K562 (cell line): ENCODE measurements around the gene CHPF. TPM values are rescaled to one million over a fixed set of nuclear protein-coding genes. Genes with fewer than 3 reads are reported as not detected.
A peak's percentile ranks its signal among the peaks of the same experiment; 100 is the strongest.

Experiments used
- ASH1L ChIP-seq: fragments of 450-650 bp; IDR thresholded peaks from 2 replicates; pipeline ENCODE4 v1.6.1; 2018; ENCODE audit warnings: borderline replicate concordance, mild to moderate bottlenecking, low read depth; ENCODE audit not compliant: partially characterized antibody
- HBP1 ChIP-seq: fragments of 450-650 bp; formaldehyde crosslinking; IDR thresholded peaks from 2 replicates; pipeline ENCODE4 v1.4.0; 2022; ENCODE audit warnings: missing genetic modification characterization
- HEY1 ChIP-seq: fragments of 250-450 bp; sonication (Bioruptor Pico); IDR thresholded peaks from 2 replicates; pipeline ENCODE4 v1.5.0; 2020; ENCODE audit warnings: mild to moderate bottlenecking, moderate library complexity, borderline replicate concordance
- HMBOX1 ChIP-seq: sonication (generic); IDR thresholded peaks from 2 replicates; pipeline ENCODE4 v1.6.1; 2016
- KDM1A ChIP-seq, 2 experiments: fragments of 450-650 bp; IDR thresholded peaks; 2 replicates each; pipeline ENCODE4 v1.6.1; 2016; ENCODE audit warnings: mild to moderate bottlenecking in 2 of 2
- KLF1 ChIP-seq: fragments of 450-650 bp; IDR thresholded peaks from 2 replicates; pipeline ENCODE4 v1.6.1; 2016; ENCODE audit warnings: missing genetic modification characterization, missing compliant biosample characterization
- NR2C1 ChIP-seq, 2 experiments: fragments of 450-650 bp; IDR thresholded peaks; 2 replicates each; pipeline ENCODE4 v1.6.1; 2017; ENCODE audit warnings: mild to moderate bottlenecking in 2 of 2, antibody characterized with exemption in 1 of 2, inconsistent platforms in 1 of 2, missing compliant biosample characterization in 1 of 2, missing genetic modification characterization in 1 of 2
- RAD51 ChIP-seq: fragments of 450-650 bp; IDR thresholded peaks from 2 replicates; pipeline ENCODE4 v1.7.1; 2016; ENCODE audit warnings: low read depth, mild to moderate bottlenecking, borderline replicate concordance
- RCOR1 ChIP-seq, 2 experiments: IDR thresholded peaks; 2 replicates each; pipeline ENCODE4 v1.6.1; 2012; ENCODE audit warnings: low read depth in 2 of 2, low read length in 2 of 2, borderline replicate concordance in 1 of 2, improper control_type of control experiment in 1 of 2
- SNAPC5 ChIP-seq: fragments of 250-450 bp; sonication (Bioruptor Pico); IDR thresholded peaks from 2 replicates; pipeline ENCODE4 v1.8.0; 2021; ENCODE audit warnings: moderate library complexity, mild to moderate bottlenecking, inconsistent platforms
- SNRNP70 ChIP-seq: fragments of 200-400 bp; formaldehyde crosslinking; optimal IDR thresholded peaks from 2 replicates; pipeline ENCODE3; 2017; ENCODE audit warnings: low read depth, low read length
- STAT5A ChIP-seq: IDR thresholded peaks from 2 replicates; pipeline ENCODE4 v1.6.1; 2012; ENCODE audit warnings: low read length, inconsistent platforms, borderline replicate concordance
- TFAM ChIP-seq: fragments of 250-450 bp; sonication (Bioruptor Pico); conservative IDR thresholded peaks from 2 replicates; pipeline ENCODE4 v1.5.0; 2021; ENCODE audit warnings: mild to moderate bottlenecking, moderate library complexity
- TOE1 ChIP-seq, 2 experiments: fragments of 450-650 bp in 1 of 2; sonication (generic) in 1 of 2; formaldehyde crosslinking in 1 of 2; IDR thresholded peaks; 2 replicates each; pipeline versions ENCODE4 v1.7.1 to v1.8.0; 2016 to 2022; ENCODE audit warnings: borderline replicate concordance in 2 of 2, mild to moderate bottlenecking in 2 of 2, antibody characterized with exemption in 1 of 2, inconsistent platforms in 1 of 2, low read depth in 1 of 2, missing genetic modification reagents in 1 of 2, moderate library complexity in 1 of 2
- TRIM28 ChIP-seq: fragments of 450-650 bp; IDR thresholded peaks from 2 replicates; pipeline ENCODE4 v1.6.1; 2017
- ZNF318 ChIP-seq, 2 experiments: fragments of 450-650 bp; IDR thresholded peaks; 2 replicates each; pipeline ENCODE4 v1.6.1; 2016; ENCODE audit warnings: mild to moderate bottlenecking in 2 of 2, borderline replicate concordance in 1 of 2, low read depth in 1 of 2, moderate library complexity in 1 of 2
- ZNF79 ChIP-seq: fragments of 250-450 bp; sonication (Bioruptor Pico); IDR thresholded peaks from 2 replicates; pipeline ENCODE4 v1.4.0; 2020; ENCODE audit warnings: low read depth, mild to moderate bottlenecking, moderate library complexity
- polyA plus RNA-seq, 8 experiments: library from polyadenylated mRNA; depleted of rRNA in 4 of 8; stranded (reverse) in 5 of 8; unstranded in 3 of 8; fragments of >200 nt; fragmentation: Nextera tagmentation in 2 of 8; fragmentation: Illumina TruSeq in 1 of 8; extraction: Ambion mirVana in 2 of 8; extraction: Trizol in 1 of 8; gene quantifications; 2 replicates each; pipeline versions ENCODE4 v1.2.1 to v1.2.3, GENCODE V29; 2011 to 2014; ENCODE audit warnings: inconsistent platforms in 1 of 8, missing spikeins in 1 of 8
- total RNA-seq, 7 experiments: library from RNA; depleted of rRNA in 6 of 7; stranded (reverse); fragments of >200 nt in 6 of 7; fragmentation: Illumina TruSeq in 2 of 7; extraction: Trizol in 2 of 7; gene quantifications; 2 replicates each; pipeline versions ENCODE4 v1.2.1 to v1.2.3, GENCODE V29; 2011 to 2021; ENCODE audit warnings: low replicate concordance in 1 of 7

CHPF gene
- total and polyA plus RNA-seq, 9 of the 15 experiments (the other 6 are each of a cell fraction or from before 2014, with no cell fraction given): 0.15 to 57.2 (median 7.9) TPM

- no peak for TF ChIP-seq ZNF318 (IDR thresholded peaks at IDR 0.05; ENCODE audit: borderline replicate concordance in 1 of 2, low read depth in 1 of 2)
- no peak for TF ChIP-seq STAT5A
- no peak for TF ChIP-seq TFAM (CRISPR knock-in tag)
- peak in 1 of 2 experiments; percentile 26; a peak in 1 of 4 replicates for TF ChIP-seq RCOR1 (IDR thresholded peaks at IDR 0.05; ENCODE audit: borderline replicate concordance in 1 of 2, low read depth in 2 of 2, low read length in 2 of 2)
- no peak for TF ChIP-seq SNRNP70
- TF ChIP-seq RAD51: no peak
- no peak for TF ChIP-seq ASH1L
- TF ChIP-seq TOE1 (IDR thresholded peaks at IDR 0.05; ENCODE audit: borderline replicate concordance): no peak
- no peak for TF ChIP-seq TOE1 (CRISPR knock-in tag; IDR thresholded peaks at IDR 0.05; ENCODE audit: borderline replicate concordance, low read depth)
- no peak for TF ChIP-seq HBP1 (CRISPR knock-in tag)
- TF ChIP-seq KLF1: no peak
- no peak for TF ChIP-seq SNAPC5 (CRISPR knock-in tag)
- no peak for TF ChIP-seq HMBOX1
- TF ChIP-seq TRIM28: no peak
- no peak for TF ChIP-seq ZNF79
- peak; percentile 20 to 67; a peak in 3 of 4 replicates for TF ChIP-seq KDM1A (IDR thresholded peaks at IDR 0.05)
- TF ChIP-seq HEY1 (CRISPR knock-in tag): no peak
- no peak for TF ChIP-seq NR2C1 (IDR thresholded peaks at IDR 0.05)
- TF ChIP-seq NR2C1 (tag; IDR thresholded peaks at IDR 0.05): no peak
Observed at GRCh38 chr2:219524817-219525216, 18.8 kb downstream of the CHPF start (continued).
